A673 (cell line): Measurements from ENCODE around the gene FXYD4.

ENCODE experiments used
- EZH2 ChIP-seq: fragments of 200-600 bp; sonication (generic); IDR thresholded peaks from 2 replicates; pipeline ENCODE4 v1.6.1; 2017; ENCODE audit warnings: borderline replicate concordance, low read depth, mild to moderate bottlenecking, mixed read lengths, antibody characterized with exemption, low read length; ENCODE audit not compliant: poor library complexity, severe bottlenecking
- TF ChIP-seq, protein P1 (sequence below): fragments of 300-800, 200-600 bp; sonication (generic); conservative IDR thresholded peaks from 2 replicates; pipeline ENCODE4 v1.5.1; 2017; ENCODE audit warnings: low read depth, mild to moderate bottlenecking, antibody characterized with exemption, low read length, moderate library complexity, mixed read lengths

DNA sequence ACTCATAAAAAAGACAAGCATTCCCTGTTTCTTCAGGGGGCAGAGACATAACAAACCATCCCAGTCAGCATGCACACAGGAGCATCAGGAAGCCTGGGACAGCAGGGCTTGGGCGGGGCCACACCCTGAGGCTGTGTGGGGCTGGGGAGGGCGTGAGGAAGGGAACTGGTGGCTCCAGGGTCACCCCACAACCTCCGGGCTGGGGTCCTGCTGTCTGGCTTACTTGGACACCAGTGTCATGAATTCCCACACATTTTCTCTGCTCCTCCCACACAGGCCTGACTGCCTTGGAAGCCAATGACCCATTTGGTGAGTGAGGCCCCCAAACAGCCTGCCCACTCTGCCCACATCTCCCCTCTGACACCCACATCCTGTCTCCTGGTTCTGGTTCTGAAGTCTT, 2.8 kb downstream of the FXYD4 start:
- TF ChIP-seq EZH2, result no peak
- TF ChIP-seq, protein P1, sequence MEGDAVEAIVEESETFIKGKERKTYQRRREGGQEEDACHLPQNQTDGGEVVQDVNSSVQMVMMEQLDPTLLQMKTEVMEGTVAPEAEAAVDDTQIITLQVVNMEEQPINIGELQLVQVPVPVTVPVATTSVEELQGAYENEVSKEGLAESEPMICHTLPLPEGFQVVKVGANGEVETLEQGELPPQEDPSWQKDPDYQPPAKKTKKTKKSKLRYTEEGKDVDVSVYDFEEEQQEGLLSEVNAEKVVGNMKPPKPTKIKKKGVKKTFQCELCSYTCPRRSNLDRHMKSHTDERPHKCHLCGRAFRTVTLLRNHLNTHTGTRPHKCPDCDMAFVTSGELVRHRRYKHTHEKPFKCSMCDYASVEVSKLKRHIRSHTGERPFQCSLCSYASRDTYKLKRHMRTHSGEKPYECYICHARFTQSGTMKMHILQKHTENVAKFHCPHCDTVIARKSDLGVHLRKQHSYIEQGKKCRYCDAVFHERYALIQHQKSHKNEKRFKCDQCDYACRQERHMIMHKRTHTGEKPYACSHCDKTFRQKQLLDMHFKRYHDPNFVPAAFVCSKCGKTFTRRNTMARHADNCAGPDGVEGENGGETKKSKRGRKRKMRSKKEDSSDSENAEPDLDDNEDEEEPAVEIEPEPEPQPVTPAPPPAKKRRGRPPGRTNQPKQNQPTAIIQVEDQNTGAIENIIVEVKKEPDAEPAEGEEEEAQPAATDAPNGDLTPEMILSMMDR, result no peak
